HEK293 (cell line): ENCODE results near the gene SLC7A9.

Experiments
- CTCF ChIA-PET: fragments of 350-600 bp; formaldehyde crosslinking; extraction: SDS; loops from one replicate; lab custom pipeline; 2021; ENCODE audit warnings: antibody characterized with exemption; lab: Yijun Ruan, JAX
- POLR2A ChIA-PET: fragments of 300-600 bp; formaldehyde crosslinking; extraction: SDS; loops from one replicate; lab custom pipeline; 2020; ENCODE audit warnings: antibody characterized with exemption, inconsistent platforms; lab: Yijun Ruan, JAX
- H3K27ac ChIP-seq: fragments of 200-500 bp; sonication (Bioruptor generic); 2 replicates; pipeline ENCODE4 v1.5.1; 2014; ENCODE audit warnings: low read depth, low read length, control low read depth, inconsistent platforms; ENCODE audit errors: extremely low read depth
- H3K36me3 ChIP-seq, 2 experiments: fragments of 200-500 bp in 1 of 2; sonication (Bioruptor generic) in 1 of 2; 1 replicate in 1 of 2; 2 replicates in 1 of 2; pipeline ENCODE4 v1.5.1; 2014 to 2017; ENCODE audit warnings: inconsistent platforms in 2 of 2, low read length in 2 of 2; ENCODE audit not compliant: control insufficient read depth in 2 of 2, insufficient read depth in 1 of 2
- H3K4me1 ChIP-seq: fragments of 200-500 bp; sonication (Bioruptor generic); 2 replicates; pipeline ENCODE4 v1.5.1; 2014; ENCODE audit warnings: mild to moderate bottlenecking, low read length, inconsistent platforms; ENCODE audit not compliant: control insufficient read depth, insufficient read depth
- H3K4me3 ChIP-seq: 2 replicates; pipeline ENCODE4 v1.5.1; 2011; ENCODE audit warnings: low read depth, mild to moderate bottlenecking, control low read depth, low read length, moderate library complexity
- H3K9me3 ChIP-seq: fragments of 200-500 bp; sonication (Bioruptor generic); 2 replicates; pipeline ENCODE4 v1.5.1; 2014; ENCODE audit warnings: low read depth, low read length, inconsistent platforms; ENCODE audit not compliant: control insufficient read depth, insufficient read depth
- BCL11A ChIP-seq: fragments of 450-650 bp; formaldehyde crosslinking; IDR thresholded peaks from 2 replicates; pipeline ENCODE4 v1.5.1; 2016; ENCODE audit warnings: low read depth, missing biosample characterization, missing genetic modification characterization
- CTCF ChIP-seq: fragments of 450-650 bp; formaldehyde crosslinking; IDR thresholded peaks from 2 replicates; pipeline ENCODE4 v1.5.1; 2016; ENCODE audit warnings: missing biosample characterization, missing genetic modification characterization
- GLI2 ChIP-seq: fragments of 450-650 bp; formaldehyde crosslinking; IDR thresholded peaks from 2 replicates; pipeline ENCODE4; 2017; ENCODE audit warnings: missing biosample characterization, missing genetic modification characterization, low read depth, borderline replicate concordance
- HOXD13 ChIP-seq: sonication (generic); formaldehyde crosslinking; IDR thresholded peaks from 2 replicates; pipeline ENCODE4 v1.8.0; 2022; ENCODE audit warnings: missing genetic modification reagents, borderline replicate concordance
- OSR2 ChIP-seq: fragments of 450-650 bp; formaldehyde crosslinking; IDR thresholded peaks from 2 replicates; pipeline ENCODE4 v1.5.1; 2016; ENCODE audit warnings: missing biosample characterization, missing genetic modification characterization
- PATZ1 ChIP-seq: fragments of 450-650 bp; formaldehyde crosslinking; IDR thresholded peaks from 2 replicates; pipeline ENCODE4 v1.5.1; 2016; ENCODE audit warnings: missing biosample characterization, missing genetic modification characterization
- WT1 ChIP-seq: fragments of 450-650 bp; formaldehyde crosslinking; IDR thresholded peaks from 2 replicates; pipeline ENCODE4 v1.5.1; 2016; ENCODE audit warnings: missing biosample characterization, missing genetic modification characterization
- ZBTB11 ChIP-seq: fragments of 450-650 bp; formaldehyde crosslinking; conservative IDR thresholded peaks from 2 replicates; pipeline ENCODE4 v1.5.1; 2016; ENCODE audit warnings: low read depth, missing biosample characterization, missing genetic modification characterization
- ZEB2 ChIP-seq: fragments of 450-650 bp; formaldehyde crosslinking; IDR thresholded peaks from 2 replicates; pipeline ENCODE4 v1.5.1; 2016; ENCODE audit warnings: missing biosample characterization, missing genetic modification characterization
- ZFP3 ChIP-seq: fragments of 450-650 bp; formaldehyde crosslinking; IDR thresholded peaks from 2 replicates; pipeline ENCODE4 v1.5.1; 2016; ENCODE audit warnings: low read depth, missing biosample characterization, missing genetic modification characterization
- ZNF26 ChIP-seq: fragments of 450-650 bp; formaldehyde crosslinking; IDR thresholded peaks from 2 replicates; pipeline ENCODE4 v1.5.1; 2016; ENCODE audit warnings: missing biosample characterization, missing genetic modification characterization
- ZNF391 ChIP-seq: fragments of 450-650 bp; formaldehyde crosslinking; IDR thresholded peaks from 2 replicates; pipeline ENCODE4 v1.5.1; 2016; ENCODE audit warnings: low read depth, missing biosample characterization, missing genetic modification characterization, borderline replicate concordance
- ZNF426 ChIP-seq: fragments of 450-650 bp; formaldehyde crosslinking; IDR thresholded peaks from 2 replicates; pipeline ENCODE4 v1.5.1; 2017; ENCODE audit warnings: missing biosample characterization, missing genetic modification characterization, mild to moderate bottlenecking, inconsistent platforms, moderate library complexity
- ZNF473 ChIP-seq: fragments of 450-650 bp; formaldehyde crosslinking; IDR thresholded peaks from 2 replicates; pipeline ENCODE4 v1.5.1; 2017; ENCODE audit warnings: missing biosample characterization, missing genetic modification characterization
- ZNF518A ChIP-seq: fragments of 450-650 bp; formaldehyde crosslinking; conservative IDR thresholded peaks from 2 replicates; pipeline ENCODE4 v1.5.1; 2016; ENCODE audit warnings: low read depth, missing biosample characterization, missing genetic modification characterization
- ZNF560 ChIP-seq: fragments of 450-650 bp; formaldehyde crosslinking; IDR thresholded peaks from 2 replicates; pipeline ENCODE4 v1.5.1; 2017; ENCODE audit warnings: missing biosample characterization, missing genetic modification characterization, borderline replicate concordance
- ZNF571 ChIP-seq: fragments of 450-650 bp; formaldehyde crosslinking; IDR thresholded peaks from 2 replicates; pipeline ENCODE4 v1.5.0; 2017; ENCODE audit warnings: missing biosample characterization, missing genetic modification characterization
- ZNF585B ChIP-seq: fragments of 450-650 bp; formaldehyde crosslinking; IDR thresholded peaks from 2 replicates; pipeline ENCODE4 v1.5.1; 2016; ENCODE audit warnings: missing biosample characterization, missing genetic modification characterization
- ZNF704 ChIP-seq: fragments of 450-650 bp; formaldehyde crosslinking; IDR thresholded peaks from 2 replicates; pipeline ENCODE4 v1.5.1; 2016; ENCODE audit warnings: missing biosample characterization, missing genetic modification characterization
- ZNF707 ChIP-seq: fragments of 450-650 bp; formaldehyde crosslinking; IDR thresholded peaks from 2 replicates; pipeline ENCODE4 v1.5.1; 2016; ENCODE audit warnings: missing biosample characterization, missing genetic modification characterization

SLC7A9 gene

GRCh38 chr19:32859591-32859990 lies 10.0 kb downstream of the SLC7A9 start:
- TF ChIP-seq ZNF391 = 0 out of 2 replicates have a peak, but pooled peaks have one; percentile 30
- no peak for TF ChIP-seq HOXD13 (CRISPR knock-in tag)
- no peak for TF ChIP-seq ZNF473 (tag by site-specific recombination)
- TF ChIP-seq ZEB2 (tag by site-specific recombination) = no peak
- TF ChIP-seq ZFP3 = no peak
- ChIA-PET POLR2A (no interaction called here), CTCF (no interaction called here)
- H3K4me3 ChIP-seq = no peak overlapping the region
- H3K27ac ChIP-seq = no peak overlapping the region
- H3K36me3 ChIP-seq = no peaks in the 10 kb centered on the region; a peak in 1 of 3 replicates
- no peaks in the 10 kb centered on the region for H3K4me1 ChIP-seq
- no peaks in the 10 kb centered on the region for H3K9me3 ChIP-seq

GRCh38 chr19:32858559-32858958 lies 11.0 kb downstream of the SLC7A9 start:
- H3K9me3 ChIP-seq = no peaks in the 10 kb centered on the region
- no peaks in the 10 kb centered on the region for H3K4me1 ChIP-seq
- ChIA-PET CTCF (interaction anchor here (0.6 to 0.7 kb wide), 2 partner anchors 174 to 1899 kb away, joined by 3 read pairs; no protein-coding TSS in a partner anchor), POLR2A (no interaction called here)
- H3K27ac ChIP-seq = no peak overlapping the region
- no peak overlapping the region for H3K4me3 ChIP-seq
- H3K36me3 ChIP-seq = no peaks in the 10 kb centered on the region; a peak in 1 of 3 replicates
- TF ChIP-seq ZNF26 (tag by site-specific recombination) (no peak), ZNF585B (tag by site-specific recombination) (no peak), ZNF560 (tag by site-specific recombination) (no peak), CTCF (tag by site-specific recombination) (no peak), PATZ1 (no peak), ZNF426 (tag by site-specific recombination) (peak; percentile 59), GLI2 (no peak), ZNF518A (tag by site-specific recombination) (peak; percentile 60; the same call in 1 of the 2 replicates), WT1 (no peak), ZNF571 (no peak), ZBTB11 (peak; percentile 37; the same call in 1 of the 2 replicates), BCL11A (no peak), OSR2 (tag by site-specific recombination) (no peak), ZNF707 (no peak), ZNF704 (tag by site-specific recombination) (no peak)
